GM23248 (cell line): ENCODE measurements around the gene MAP7D2.

Experiments
- EZH2 ChIP-seq: fragments of 200-600 bp; sonication (generic); IDR thresholded peaks from 2 replicates; pipeline ENCODE4 v1.6.1; 2018; ENCODE audit warnings: antibody characterized with exemption, mild to moderate bottlenecking; ENCODE audit not compliant: insufficient read depth, poor library complexity, severe bottlenecking
- EZH2phosphoT487 ChIP-seq: fragments of 200-600 bp; sonication (generic); IDR thresholded peaks from 2 replicates; pipeline ENCODE4 v1.6.1; 2018; ENCODE audit warnings: antibody characterized with exemption, moderate library complexity, mild to moderate bottlenecking, low read depth; ENCODE audit not compliant: insufficient read depth

DNA sequence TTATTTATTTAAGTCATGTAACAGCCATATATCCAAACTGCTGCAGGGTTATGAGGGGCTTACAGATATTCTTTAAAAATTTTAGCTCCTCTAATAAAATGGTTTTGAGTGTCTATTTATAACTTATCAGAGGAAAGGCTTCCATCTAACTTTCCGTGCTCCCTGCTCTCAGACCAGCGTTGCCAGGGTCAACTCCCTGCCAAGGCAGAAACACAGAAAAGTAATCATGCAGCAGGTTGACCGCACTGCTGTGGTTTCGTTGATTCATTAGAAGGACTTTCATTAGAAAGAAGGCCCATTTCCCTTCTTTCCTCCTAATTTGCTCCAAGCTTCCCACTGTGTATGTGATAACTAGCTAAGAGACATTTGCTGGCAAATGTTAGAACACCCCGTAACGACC lies 159.8 kb downstream of the MAP7D2 start:
- TF ChIP-seq EZH2 (no peak), EZH2phosphoT487 (no peak)
